Cerebellar cortex (tissue), 1 donor: ENCODE measurements around the gene DNAJC5G.
A peak's percentile ranks its signal among the peaks of the same experiment; 100 is the strongest.
"Not testable (repeated sequence)": the region's sequence is repeated elsewhere in the genome, so short reads cannot be mapped to it uniquely, and the experiment has no call there.

Experiments
- DNase-seq: peaks from one replicate; pipeline ENCODE4 v3.0.0-alpha.2; 2015; ENCODE audit warnings: low spot score

The DNAJC5G gene

DNA sequence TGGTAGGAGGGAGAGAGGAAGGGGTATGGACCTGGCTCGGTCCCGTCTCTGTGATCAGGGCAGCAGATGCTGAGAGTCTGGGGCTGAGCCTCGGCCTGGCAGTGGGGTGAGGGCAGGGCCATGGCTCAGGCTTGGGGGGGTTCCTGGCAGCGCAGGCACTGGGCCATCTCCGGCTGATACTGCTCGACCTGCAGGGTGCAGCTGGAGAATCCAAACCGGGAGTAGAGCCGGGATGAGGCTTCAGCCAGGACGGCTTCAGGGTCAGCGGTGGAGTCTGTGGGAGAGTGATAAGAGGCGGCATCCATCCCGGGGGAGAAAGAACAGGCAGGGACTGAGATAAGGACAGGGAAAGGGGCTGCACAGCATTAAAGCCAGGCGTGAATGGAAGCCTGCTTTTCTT is 20.0 kb upstream of the DNAJC5G start:
- no peak for DNase-seq

DNA sequence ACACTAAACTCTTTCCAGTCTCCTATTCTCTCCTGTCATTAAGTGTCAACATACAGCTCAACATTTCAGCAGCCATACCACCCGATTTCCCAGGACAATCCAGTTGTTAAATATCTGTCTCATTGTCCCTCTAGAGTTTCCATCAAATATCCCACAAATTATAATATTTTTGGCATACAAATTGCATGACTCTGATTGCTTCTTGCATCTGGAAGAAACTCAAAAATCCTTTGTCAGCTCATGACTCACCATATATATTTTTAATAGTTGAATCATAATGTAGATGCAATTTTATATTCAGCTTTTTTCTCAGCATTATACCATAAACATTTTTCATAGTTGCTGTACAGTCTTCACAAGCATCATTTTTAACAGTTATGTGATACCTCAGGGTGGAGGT is 19.6 kb upstream of the DNAJC5G start:
- no peak for DNase-seq

DNA sequence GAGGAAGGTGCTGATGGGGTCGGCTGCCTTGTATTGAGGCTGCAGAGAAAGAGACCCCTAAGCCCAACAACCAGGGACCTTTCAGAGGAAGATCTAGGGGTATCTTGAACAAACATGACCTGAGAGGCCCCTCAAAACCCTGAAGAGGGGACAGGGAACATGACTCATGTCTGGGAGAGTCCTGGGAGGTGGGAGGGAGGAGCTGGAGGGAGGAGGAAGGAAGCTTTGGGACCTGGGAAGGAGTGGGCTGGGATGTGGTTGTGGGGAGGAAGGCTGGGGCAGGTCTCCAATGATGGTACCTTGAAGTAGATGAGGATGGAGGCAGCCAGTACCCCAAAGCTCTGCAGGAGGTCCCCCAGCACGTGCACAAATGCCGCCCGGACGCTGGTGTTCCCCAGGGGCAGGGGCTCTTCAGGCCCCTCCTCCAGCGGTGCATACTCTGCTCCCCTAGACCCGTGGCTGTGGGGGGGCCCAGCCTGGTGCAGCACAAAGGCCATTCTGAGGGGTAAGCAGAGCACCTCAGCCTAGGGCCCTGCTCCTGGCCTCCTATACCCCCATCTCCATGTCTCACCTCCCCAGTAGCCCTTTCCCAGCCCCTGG is 18.3 kb upstream of the DNAJC5G start:
- DNase-seq = no peak

DNA sequence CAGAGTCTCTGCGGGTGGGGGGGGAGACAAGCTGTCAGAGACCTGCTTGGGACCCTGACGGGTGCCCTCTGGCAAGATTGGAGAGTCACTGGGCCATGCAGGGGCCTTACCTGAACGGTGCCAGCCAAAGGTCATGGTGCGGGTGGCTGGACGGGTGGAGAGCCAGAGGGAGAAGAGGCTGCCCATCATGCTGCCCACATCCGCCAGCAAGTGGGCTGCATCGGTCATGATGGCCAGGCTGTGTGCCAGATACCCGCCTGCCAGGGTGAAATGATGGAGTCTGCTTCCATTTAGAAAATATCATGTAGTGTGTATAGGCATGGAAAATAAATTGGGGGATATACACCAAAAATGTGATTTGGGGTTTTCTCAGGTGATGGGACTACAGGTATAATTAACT is 17.2 kb upstream of the DNAJC5G start:
- no peak for DNase-seq

DNA sequence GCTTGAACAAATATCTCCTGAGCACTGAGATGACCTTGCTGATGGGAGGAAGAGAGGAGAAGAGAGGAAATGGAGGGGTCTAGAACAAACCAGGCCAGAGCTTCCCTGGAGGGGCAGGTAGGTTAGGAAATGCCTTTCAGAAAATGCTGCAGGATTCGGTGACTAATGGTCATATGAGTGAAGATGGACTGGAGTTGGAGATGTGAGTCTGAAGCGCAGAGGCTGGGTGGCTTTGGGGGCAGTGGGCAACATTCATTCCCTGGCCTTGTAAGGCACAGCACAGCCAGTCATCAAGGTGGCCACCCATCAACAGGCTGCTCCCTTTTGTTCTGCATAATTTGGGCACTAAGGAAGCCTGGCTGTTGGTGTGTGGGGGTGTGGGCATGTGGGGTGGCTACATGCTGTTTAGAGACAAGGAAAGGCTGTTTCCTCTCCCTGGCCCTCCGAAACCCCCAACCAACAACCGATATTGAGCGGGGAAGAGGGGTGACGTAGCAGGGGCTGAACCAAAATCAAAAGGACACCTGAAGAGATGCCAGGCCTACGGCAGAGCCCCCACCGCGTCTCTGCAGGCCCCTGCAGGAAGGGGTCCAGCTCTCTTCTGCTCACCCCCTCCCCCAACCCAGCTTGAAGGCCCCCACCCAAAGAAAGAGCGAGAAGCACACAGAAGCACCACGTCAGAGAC is 13.8 kb upstream of the DNAJC5G start:
- DNase-seq = no peak

DNA sequence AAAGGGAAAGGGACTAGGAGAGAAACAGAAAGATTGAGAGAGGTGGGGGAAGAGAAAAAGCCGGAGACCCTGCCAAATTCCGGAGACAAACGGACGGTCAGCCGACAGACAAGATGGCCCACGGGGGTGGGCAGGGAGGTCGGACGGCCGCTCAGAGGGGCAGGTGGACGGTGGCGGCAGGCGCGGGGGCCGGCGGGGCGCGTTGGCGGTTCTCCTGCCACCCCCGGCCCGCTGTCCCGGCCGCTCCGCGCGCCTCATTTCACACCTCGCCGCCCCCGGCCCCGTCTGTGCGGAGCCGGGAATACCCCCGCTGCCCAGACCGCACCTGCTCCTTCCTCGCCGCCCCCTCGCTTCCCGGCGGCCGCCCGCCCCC is 13.3 kb upstream of the DNAJC5G start:
- no peak for DNase-seq

DNA sequence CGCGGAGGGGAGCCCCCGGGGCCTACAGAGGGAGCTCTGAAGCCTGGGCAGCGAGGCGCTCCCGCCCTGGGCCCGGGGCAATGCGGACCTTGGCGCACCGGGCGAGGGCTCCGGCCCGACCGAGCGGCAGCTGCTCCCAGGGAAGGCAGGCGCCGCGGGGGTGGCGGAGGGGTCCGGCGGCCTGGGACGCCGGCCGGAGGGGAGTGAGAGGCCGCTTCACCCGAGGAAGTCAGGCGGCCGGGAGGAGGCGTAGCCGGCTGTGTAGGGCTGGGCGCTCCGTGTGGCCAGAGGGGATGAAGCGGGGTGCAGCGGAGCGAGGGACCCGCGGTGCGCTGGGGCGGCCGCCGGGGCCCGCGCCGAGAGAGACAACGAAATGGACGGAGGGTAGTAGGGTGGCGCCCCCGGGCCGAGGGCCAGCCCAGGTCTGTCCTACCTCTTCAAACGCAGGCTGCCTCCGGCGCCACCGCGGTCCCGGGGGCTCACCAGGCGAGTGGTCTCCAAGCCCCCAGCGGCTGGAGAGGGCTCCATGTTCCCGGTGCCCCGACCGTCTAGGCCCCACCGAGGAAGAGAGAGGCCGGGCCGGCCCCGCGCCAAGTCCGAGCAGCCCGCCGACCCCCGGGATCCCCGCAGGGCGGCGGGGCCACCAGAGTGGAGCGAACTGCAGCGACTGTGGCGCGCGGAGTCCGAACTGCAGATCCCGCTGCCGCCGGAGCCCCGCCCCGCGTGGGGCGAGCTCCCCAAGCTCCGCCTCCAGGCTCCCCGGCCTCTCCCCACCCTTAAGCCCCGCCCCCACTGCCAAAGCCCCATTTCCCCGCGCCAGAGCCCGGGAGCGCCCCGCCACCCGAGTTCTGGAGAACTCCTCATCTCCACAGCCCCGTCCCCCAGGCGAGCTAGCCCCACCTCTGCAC is 12.6 kb upstream of the DNAJC5G start, which contains the start of gene SLC30A3:
Gene SLC30A3 (minus strand): TSS at position 669 of the 908 bp plus-strand sequence. CDS start 141 bp downstream, at position 528.
- DNase-seq = no peak

DNA sequence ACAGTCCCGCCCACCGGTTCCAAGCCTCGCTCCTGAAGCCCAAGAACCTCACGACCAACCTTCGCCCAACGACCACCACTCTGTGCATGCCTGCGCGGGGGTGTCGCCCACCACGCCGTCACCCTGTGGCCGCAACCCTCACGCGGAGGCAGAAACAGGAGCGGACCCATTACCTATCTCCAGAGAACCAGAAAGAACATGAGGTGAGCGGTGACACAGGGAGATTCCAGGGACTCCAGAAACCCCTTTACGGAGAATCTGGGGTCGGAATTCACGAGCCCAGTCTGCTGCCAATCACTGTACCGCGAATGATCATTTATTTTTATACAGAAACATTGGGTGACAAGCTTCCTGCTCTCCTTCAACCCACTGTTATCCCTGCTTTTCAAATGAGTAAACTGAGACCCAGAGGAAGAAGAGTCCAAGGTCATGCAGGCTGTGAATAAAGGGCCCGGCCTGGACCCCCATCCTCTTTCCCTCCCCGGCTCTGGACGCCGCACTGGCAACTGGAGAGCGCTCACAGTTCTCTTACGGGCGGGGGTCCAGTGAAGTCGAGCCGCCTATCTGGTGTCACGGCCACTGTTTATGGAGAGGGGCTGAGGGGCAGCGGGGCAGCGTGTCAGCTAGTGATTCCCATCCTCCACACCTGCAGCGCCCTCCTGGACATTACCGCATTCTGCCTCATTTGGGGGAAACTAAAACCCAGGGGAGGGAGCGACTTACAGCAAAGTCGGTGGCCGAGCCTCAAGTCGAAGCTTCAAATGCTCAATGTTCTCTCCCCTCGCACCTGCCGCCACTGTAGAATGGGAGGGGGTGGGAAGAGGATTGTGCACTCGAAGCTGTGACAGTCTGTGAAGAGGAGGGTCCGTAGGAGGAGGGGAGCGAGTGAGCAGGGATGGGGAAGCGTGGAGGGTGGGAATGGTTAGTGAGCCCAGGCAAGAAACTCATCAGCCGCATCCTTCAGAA is 11.7 kb upstream of the DNAJC5G start:
- no peak for DNase-seq

DNA sequence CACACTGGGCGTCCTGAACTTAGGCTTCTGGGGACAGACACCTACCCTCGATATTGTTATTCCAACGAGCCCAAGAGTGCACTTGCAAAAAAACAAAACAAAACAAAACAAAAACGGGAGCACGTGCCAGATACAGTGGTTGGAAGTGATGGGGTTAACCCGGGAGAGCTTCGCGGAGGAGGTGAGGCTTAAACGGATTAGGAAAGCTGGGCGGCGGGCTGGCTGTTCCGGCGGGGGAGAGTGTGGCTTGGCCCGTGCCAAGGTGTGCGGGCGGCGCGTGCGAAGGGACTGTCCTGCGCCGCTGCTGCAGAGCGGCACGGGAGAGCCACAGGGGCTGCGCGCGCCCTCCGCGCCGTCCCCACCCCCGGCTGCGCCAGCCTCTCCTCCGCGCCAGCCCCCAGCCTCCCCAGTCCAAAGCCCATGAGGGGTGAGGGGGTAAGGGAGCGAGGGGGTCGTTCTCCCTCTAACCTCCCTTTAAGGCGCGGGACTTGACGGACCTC is 10.9 kb upstream of the DNAJC5G start:
- DNase-seq = no peak

DNA sequence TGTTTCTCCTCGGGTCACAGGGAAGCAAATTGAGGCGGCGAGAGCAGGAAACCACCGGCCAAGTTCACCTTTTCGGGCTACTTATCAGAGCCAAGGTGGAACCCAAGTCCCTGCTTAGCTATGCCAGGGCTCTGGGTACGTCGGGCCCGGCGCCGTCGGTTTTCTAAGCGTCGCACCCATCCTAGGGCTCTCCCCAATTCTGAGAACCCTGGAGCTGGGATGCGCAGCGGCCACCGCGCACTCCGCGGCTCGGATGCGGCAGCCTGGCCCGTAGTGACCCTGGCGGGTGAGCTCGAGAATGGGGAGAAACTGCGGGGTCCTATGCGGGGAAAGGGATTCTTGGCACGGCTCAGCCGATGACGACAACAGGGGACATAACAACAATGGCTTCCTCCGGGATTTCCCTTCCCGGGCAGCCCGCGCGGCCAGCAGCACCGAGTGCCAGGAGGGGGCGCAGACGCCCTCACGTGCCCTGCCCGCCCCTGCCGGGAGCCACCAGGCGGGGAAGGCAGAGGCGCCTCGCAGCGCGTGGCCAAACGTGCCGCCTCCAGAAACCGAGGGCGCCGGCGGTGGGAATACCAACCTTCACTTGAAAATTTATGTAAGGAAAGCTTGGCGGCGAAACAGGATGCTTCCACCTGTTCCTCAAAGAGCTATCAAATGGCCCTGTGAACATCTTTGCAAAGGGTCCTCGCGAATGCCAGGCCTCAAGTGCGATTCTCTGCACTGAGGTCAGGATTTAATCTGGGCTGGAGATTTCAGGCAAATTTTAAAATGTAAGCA is 10.3 kb upstream of the DNAJC5G start:
- DNase-seq = peak; percentile 26

DNA sequence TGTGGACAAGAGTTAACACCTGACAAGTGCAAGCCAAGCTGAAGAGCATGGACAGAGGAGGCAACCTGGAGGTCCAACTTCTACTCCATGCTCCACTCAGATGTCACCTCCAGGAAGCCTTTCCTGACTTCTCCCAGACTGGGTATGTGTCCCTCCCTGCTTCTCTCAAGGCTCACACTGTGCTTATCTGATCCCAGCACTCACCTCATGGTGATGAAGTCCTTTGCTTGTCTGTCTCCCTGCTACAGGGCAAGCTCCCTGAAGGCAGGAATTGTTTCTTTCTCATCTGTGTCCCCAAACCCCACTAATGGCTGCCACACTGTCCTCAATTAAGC is 9.7 kb upstream of the DNAJC5G start:
- no peak for DNase-seq

DNA sequence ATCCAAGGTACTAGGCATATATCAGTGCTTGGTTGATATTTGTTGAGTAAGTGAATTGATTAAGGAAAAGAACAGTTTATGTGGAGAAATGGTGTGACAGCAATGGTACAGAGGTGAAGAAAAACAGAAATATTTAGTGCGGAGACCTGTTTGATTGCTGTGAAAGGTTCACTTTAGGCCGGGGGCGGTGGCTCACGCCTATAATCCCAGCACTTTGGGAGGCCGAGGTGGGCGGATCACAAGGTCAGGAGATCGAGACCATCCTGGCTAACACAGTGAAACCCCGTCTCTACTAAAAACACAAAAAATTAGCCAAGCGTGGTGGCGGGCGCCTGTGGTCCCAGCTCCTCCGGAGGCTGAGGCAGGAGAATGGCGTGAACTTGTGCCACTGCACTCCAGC is 6.9 kb upstream of the DNAJC5G start:
- DNase-seq = not testable (repeated sequence)

DNA sequence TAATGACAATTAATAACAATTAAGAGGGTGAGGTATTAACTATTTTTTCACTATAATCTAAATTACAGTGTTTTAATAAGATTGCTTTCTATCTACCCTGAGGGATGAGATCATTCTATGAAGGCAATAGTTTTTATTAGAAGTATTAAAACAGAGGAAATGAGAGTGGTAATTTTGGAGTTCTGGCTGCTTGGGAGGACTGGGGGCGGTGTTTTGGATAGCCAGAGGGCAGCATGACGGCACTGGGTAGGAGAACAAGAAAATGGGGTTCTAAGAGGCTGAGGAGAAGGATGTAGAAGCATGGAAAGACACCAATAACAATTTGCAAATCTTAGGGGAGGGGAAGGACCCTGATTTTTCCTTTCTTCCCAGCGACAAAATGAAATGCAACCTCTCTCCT is 5.1 kb upstream of the DNAJC5G start:
- DNase-seq = no peak

DNA sequence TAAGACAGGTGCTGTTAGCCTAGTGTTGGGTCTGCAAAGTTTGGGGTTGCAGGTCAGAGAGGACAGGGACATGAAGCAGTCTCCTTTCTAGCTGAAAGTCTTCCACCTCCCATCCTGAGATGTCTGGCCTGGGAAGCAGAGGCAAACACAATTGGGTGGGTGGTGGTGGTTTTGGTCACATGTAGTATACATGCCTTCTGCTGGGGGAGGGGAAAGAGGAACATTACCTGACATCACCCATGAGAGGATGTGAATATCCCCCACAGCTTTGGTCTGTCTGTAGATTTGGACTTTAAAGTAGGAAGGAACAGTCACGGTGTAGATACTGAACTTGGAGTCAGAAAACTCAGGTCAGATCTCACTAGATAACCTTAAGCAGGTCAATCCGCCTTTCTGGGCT is 4.6 kb upstream of the DNAJC5G start:
- no peak for DNase-seq

DNA sequence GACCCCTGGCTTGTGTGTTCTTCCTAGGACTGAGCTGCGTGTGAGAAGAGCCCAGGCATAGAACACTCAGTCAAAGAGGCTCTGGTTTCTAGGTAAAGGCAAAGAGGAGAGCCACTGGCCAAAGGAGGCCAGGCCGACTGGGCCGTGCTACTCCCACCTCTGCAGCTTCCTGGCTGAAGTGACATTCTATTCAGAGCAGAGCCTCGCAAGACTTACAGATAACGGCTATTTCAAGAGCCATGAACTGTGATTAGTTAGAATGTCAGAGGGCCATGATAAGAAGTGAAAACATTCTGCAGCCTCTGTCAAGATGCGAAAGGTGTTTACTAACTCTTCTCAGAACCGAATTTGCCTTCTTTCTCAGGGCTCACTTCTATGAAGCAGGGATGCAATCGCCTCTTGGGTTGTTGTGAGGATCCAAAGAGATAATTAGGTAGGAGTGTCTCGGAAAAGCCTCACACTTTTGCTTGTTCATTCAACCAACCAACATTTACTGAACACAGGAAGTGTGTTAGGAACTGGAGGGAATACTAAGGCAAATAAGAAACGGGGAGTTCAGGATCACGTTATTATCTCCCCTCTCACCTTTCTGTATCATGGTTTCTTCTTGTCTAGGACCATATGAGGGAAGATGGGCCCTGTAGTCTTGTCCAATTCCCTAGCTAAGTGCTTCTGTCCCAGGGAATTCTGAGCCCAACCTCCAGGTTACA is 3.4 kb upstream of the DNAJC5G start:
- no peak for DNase-seq

DNA sequence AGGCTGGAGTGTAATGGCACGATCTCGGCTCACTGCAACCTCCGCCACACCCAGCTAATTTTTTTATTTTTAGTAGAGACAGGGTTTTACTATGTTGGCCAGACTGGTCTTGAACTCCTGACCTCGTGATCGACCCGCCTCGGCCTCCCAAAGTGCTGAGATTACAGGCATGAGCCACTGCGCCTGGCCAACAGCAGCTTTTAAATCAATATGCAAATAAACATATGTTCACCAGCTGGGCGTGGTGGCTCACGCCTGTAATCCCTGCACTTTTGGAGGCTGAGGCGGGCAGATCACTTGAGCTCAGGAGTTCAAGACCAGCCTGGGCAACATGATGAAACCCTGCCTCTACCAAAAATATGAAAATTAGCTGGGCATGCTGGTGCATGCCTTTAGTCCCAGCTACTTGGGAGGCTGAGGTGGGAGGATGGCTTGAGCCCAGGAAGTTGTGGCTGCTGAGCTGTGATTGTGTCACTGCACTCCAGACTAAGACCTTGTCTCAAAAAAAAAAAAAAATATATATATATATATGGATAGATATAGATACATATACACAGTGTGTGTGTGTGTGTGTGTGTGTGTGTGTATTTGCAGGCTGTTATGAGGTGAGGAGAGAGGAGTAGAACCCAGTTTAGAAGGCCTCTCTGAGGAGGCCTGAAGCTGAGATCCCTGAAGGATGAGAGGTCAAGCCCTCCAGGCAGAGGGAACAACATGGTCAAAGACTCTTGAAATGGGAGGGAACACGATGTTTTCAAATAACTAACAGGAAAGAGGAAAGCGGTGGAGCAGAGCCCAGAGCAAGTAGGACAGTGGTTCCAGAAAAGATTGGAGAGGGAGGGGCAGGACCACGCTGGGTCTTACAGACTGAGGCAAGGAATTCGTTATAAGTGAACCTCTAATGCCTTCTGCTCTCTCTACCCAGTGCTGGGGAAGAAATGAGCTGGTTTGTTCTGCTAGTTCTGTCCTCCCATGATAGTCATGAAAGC is 2.4 kb upstream of the DNAJC5G start:
- DNase-seq = not testable (repeated sequence)

DNA sequence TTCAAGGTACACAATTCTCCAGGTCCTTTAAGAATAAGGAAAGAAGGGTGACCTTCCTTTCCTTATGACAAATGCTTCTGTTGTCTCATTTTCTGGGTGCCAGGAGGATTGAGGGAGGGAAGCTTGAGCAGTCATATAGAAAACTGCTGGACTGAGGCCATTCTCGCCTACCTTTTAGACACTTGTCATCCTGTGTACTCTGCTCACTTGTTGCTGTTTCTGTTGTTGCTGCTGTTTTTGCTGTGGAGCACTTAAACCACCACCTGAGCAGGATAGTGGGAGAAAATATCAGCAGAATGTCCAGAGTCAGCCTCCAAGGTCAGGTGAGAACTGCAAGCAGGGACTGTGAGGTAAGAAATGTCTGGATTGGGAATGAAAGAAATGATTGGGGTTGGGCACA is 2.8 kb downstream of the DNAJC5G start:
- DNase-seq = no peak

DNA sequence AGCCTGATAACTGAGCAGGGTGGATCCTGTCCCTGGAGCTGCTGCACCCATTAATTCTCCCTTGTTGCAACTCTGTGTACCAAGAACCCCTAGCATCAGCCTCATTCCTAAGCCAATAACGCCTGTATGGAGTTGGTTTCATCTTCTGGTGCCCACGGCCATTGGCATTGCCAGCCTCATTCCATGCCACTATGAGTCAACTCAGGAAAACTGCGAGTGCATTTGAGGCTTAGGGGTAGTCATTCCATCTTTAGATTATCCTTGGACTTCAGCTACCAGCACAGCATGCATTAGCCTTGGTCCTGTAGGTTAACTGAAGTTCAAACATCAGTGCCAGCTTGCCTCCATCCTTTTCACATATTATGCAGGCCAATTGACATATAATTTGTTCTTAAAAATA is 5.6 kb downstream of the DNAJC5G start:
- DNase-seq = no peak

DNA sequence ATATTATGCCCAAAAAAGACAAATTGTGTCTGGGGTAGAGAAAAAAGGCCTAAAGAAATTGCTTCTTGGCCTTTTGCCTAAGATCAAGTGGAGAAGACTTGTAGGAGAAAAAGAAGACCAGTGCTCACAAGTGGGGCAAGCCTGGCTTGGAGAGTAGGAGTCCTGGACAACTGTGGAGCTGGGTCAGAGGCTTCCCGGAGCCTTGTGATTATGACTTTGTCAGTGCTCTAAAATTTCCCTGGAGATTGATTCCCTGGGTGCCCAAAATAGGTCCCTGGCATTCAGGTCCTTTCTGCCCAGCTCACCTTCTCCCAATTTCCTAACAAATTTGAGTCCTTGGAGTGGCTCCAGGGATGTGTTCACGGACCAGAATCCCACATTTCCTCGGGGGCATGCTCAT is 6.2 kb downstream of the DNAJC5G start:
- no peak for DNase-seq
